Gastrocnemius medialis (tissue), 4 donors: ENCODE results near the gene CRHR2.

ENCODE experiments used
- POLR2A ChIP-seq, 2 donors: fragments of 450-650 bp; IDR thresholded peaks; one replicate each; pipeline ENCODE4 v1.6.1; 2017; ENCODE audit warnings: antibody characterized with exemption in 2 of 2, mild to moderate bottlenecking in 2 of 2, moderate library complexity in 2 of 2
- TF ChIP-seq, protein P1 (sequence below), 5 experiments: fragments of 450-650 bp in 3 of 5; fragments of 200-600 bp in 2 of 5; sonication (generic) in 2 of 5; IDR thresholded peaks in 4 of 5; conservative IDR thresholded peaks in 1 of 5; 1 replicate in 4 of 5; 2 replicates in 1 of 5; pipeline ENCODE4 v1.5.1; 2016 to 2019; ENCODE audit warnings: antibody characterized with exemption in 5 of 5, mild to moderate bottlenecking in 3 of 5, moderate library complexity in 3 of 5

DNA sequence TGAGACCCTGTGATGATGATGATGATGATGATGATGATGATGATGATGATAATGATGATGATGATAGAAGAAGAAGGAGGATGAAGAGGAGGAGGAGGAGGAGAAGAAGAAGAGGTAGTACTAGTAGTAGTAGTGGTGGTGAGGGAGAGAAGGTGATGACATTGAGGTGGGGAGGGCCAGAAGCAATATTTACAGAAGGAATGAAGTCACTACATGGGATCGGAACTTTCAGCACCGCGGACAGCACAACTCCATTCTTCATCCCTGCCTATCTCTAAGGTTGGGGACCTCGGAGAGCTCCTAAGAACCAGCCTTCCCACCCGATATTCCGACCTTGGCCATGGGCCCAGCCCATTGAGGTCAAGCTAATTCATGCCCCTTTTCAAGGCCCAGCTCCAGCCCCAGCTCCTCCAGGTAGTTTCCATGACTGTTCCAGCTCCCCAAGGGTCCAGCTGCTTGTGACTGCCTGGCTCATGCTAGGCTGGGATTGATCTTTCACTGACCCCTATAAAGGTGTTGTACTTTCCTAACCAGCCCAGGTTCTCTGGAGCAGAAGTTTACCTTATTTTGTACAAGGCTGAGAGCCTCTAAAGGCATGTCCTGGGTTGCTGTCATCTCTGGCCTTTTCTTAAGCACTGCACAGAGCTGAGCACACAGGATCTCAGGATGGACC is 10.3 kb downstream of the CRHR2 start:
- TF ChIP-seq, protein P1, sequence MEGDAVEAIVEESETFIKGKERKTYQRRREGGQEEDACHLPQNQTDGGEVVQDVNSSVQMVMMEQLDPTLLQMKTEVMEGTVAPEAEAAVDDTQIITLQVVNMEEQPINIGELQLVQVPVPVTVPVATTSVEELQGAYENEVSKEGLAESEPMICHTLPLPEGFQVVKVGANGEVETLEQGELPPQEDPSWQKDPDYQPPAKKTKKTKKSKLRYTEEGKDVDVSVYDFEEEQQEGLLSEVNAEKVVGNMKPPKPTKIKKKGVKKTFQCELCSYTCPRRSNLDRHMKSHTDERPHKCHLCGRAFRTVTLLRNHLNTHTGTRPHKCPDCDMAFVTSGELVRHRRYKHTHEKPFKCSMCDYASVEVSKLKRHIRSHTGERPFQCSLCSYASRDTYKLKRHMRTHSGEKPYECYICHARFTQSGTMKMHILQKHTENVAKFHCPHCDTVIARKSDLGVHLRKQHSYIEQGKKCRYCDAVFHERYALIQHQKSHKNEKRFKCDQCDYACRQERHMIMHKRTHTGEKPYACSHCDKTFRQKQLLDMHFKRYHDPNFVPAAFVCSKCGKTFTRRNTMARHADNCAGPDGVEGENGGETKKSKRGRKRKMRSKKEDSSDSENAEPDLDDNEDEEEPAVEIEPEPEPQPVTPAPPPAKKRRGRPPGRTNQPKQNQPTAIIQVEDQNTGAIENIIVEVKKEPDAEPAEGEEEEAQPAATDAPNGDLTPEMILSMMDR (IDR thresholded peaks at IDR 0.05 in 4 of 5, conservative IDR thresholded peaks at IDR 0.05 in 1 of 5), result no peak
- TF ChIP-seq POLR2A (IDR thresholded peaks at IDR 0.05), result no peak
